22Rv1 (cell line): ENCODE measurements around the gene MFAP4.

Experiments
- ZFX ChIP-seq: fragments of 450-650 bp; IDR thresholded peaks from 2 replicates; pipeline ENCODE4 v1.6.1; 2017; ENCODE audit warnings: antibody characterized with exemption, borderline replicate concordance
- TF ChIP-seq, protein P1 (sequence below): fragments of 450-650 bp; IDR thresholded peaks from 2 replicates; pipeline ENCODE4 v1.5.1; 2017; ENCODE audit warnings: mild to moderate bottlenecking

DNA sequence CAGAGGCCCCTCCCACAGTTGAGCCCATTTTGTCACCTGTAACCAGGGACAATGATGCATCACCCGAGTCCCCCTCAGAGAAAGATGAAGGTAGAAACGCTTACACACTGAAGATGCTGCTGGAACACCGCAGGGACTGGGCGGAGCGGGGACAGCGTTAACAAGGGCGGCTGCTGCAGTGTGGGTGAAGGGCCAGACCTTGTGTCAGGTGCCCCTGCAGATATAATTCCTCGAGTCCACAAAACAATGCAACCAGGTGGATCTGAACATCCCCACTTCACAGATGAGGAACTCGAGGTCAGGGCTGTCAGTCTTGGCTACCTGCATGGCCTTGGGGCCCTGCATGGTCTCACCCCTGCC lies 15.0 kb downstream of the MFAP4 start:
- TF ChIP-seq, protein P1, sequence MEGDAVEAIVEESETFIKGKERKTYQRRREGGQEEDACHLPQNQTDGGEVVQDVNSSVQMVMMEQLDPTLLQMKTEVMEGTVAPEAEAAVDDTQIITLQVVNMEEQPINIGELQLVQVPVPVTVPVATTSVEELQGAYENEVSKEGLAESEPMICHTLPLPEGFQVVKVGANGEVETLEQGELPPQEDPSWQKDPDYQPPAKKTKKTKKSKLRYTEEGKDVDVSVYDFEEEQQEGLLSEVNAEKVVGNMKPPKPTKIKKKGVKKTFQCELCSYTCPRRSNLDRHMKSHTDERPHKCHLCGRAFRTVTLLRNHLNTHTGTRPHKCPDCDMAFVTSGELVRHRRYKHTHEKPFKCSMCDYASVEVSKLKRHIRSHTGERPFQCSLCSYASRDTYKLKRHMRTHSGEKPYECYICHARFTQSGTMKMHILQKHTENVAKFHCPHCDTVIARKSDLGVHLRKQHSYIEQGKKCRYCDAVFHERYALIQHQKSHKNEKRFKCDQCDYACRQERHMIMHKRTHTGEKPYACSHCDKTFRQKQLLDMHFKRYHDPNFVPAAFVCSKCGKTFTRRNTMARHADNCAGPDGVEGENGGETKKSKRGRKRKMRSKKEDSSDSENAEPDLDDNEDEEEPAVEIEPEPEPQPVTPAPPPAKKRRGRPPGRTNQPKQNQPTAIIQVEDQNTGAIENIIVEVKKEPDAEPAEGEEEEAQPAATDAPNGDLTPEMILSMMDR: no peak
- TF ChIP-seq ZFX: no peak
